Heart left ventricle (tissue), 16 donors: Measurements from ENCODE around the gene ERFL. TPM values are rescaled to one million over a fixed set of nuclear protein-coding genes. Genes with fewer than 3 reads are reported as not detected.

Experiments
- ATAC-seq, 4 donors: fragments of 200-7000 bp; cut with Tn5 transposase; one replicate each; pipeline ENCODE4 v1.9.1; 2020 to 2022; ENCODE audit warnings: moderate library complexity in 4 of 4, mild to moderate bottlenecking in 3 of 4, moderate number of reproducible peaks in 1 of 4
- DNase-seq, 5 donors: peaks; one replicate each; pipeline ENCODE4 v3.0.0-alpha.2; 2020
- H3K27ac ChIP-seq, 12 donors: fragments of 200-600 bp; sonication (generic) in 4 of 12; one replicate each; pipeline versions ENCODE4 v1.5.0 to v1.8.0; 2016 to 2022; ENCODE audit warnings: mild to moderate bottlenecking in 2 of 12
- H3K27me3 ChIP-seq, 9 donors: fragments of 200-600 bp; sonication (generic) in 2 of 9; one replicate each; pipeline versions ENCODE4 v1.5.1 to v1.8.0; 2016 to 2022; ENCODE audit warnings: mild to moderate bottlenecking in 3 of 9
- H3K36me3 ChIP-seq, 9 donors: fragments of 200-600 bp; sonication (generic) in 2 of 9; one replicate each; pipeline versions ENCODE4 v1.5.0 to v1.8.0; 2018 to 2022; ENCODE audit warnings: mild to moderate bottlenecking in 2 of 9
- H3K4me1 ChIP-seq, 12 donors: fragments of 200-600 bp; sonication (generic) in 4 of 12; one replicate each; pipeline versions ENCODE4 v1.5.0 to v1.8.0; 2016 to 2022; ENCODE audit warnings: mild to moderate bottlenecking in 3 of 12
- H3K4me3 ChIP-seq, 12 donors: fragments of 200-600 bp; sonication (generic) in 4 of 12; one replicate each; pipeline versions ENCODE4 v1.5.0 to v1.8.0; 2017 to 2022; ENCODE audit warnings: mild to moderate bottlenecking in 9 of 12, moderate library complexity in 4 of 12
- H3K9me3 ChIP-seq, 12 donors: fragments of 200-600 bp; sonication (generic) in 4 of 12; one replicate each; pipeline versions ENCODE4 v1.5.0 to v1.8.0; 2016 to 2022; ENCODE audit warnings: mild to moderate bottlenecking in 1 of 12
- POLR2A ChIP-seq, 2 donors: fragments of 450-650 bp; IDR thresholded peaks; one replicate each; pipeline ENCODE4 v1.6.1; 2017; ENCODE audit warnings: antibody characterized with exemption in 2 of 2, mild to moderate bottlenecking in 2 of 2, moderate library complexity in 2 of 2
- WGBS, 4 donors: extraction: QIAGEN DNeasy Blood & Tissue Kit in 2 of 4; methylation state at CpG; one replicate each; pipeline versions ENCODE4 v1.1.5 to v1.1.7; 2013 to 2018; 5-methylcytosine and 5-hydroxymethylcytosine counted together
- intact Hi-C, 10 donors: fragments of 100-400 bp; cut with DNase I; formaldehyde crosslinking; loops; one replicate each; pipeline versions ENCODE4 v1.11.1 to v1.14.2; 2022
- polyA plus RNA-seq, 2 donors: library from polyadenylated mRNA; stranded (reverse); fragments of 200-250 nt; gene quantifications; one replicate each; pipeline ENCODE4 v1.2.3, GENCODE V29; 2013
- total RNA-seq, 9 donors: library from RNA; depleted of rRNA in 2 of 9; stranded (reverse); fragments of >200 nt in 2 of 9; fragmentation: NEBNext Ultra II Directional in 3 of 9; extraction: Animal tissue kit (Norgen Biotek cat#: 25700) in 3 of 9; gene quantifications; one replicate each; pipeline versions ENCODE4 v1.1.0 to v1.2.4, GENCODE V29; 2016 to 2023
- TF ChIP-seq, protein P1 (sequence below), 12 donors: fragments of 200-600 bp; sonication (generic) in 4 of 12; IDR thresholded peaks; one replicate each; pipeline versions ENCODE4 v1.5.0 to v1.8.0; 2018 to 2022; ENCODE audit warnings: antibody characterized with exemption in 12 of 12, mild to moderate bottlenecking in 5 of 12
- donor health status: ischemic (EF 13 %, LVEDD 7.1; RV severe dilation, severe dysfunction).
- donor health status: healthy with polysubstance abuse.
- donor health status: DM: no; HTN: yes; CAD: no.
- donor health status: DM: no; HTN: no; CAD: no.
- donor health status: ischemic (EF 25% LVEDD 6.9; RV normal size, moderate dysfunction).
- donor health status: ischemic (EF 25% LVEDD 5.7; RV mildly dilated, moderate dysfunction).
- donor health status: healthy.
- donor health status: DM: yes; HTN: yes; CAD: no.
- donor health status: ischemic (EF 35%, LVEDD 5.7; RV mildly dilated, moderate dysfunction).
- donor health status: nonischemic (EF 11% LVEDD 7.7; RV severe dilation, severe dysfunction).
- donor health status: DM: yes; HTN: yes; CAD: no.
- donor health status: PGD.
- donor health status: ischemic (EF 29% LVEDD 5.4; RV normal size, mild dysfunction).
- donor health status: nonischemic (EF 23%, LVEDD 6.1; RV moderate dilation, normal function).

The ERFL gene
- total and polyA plus RNA-seq, 11 donors, result 0.13 TPM; not detected in 10

DNA sequence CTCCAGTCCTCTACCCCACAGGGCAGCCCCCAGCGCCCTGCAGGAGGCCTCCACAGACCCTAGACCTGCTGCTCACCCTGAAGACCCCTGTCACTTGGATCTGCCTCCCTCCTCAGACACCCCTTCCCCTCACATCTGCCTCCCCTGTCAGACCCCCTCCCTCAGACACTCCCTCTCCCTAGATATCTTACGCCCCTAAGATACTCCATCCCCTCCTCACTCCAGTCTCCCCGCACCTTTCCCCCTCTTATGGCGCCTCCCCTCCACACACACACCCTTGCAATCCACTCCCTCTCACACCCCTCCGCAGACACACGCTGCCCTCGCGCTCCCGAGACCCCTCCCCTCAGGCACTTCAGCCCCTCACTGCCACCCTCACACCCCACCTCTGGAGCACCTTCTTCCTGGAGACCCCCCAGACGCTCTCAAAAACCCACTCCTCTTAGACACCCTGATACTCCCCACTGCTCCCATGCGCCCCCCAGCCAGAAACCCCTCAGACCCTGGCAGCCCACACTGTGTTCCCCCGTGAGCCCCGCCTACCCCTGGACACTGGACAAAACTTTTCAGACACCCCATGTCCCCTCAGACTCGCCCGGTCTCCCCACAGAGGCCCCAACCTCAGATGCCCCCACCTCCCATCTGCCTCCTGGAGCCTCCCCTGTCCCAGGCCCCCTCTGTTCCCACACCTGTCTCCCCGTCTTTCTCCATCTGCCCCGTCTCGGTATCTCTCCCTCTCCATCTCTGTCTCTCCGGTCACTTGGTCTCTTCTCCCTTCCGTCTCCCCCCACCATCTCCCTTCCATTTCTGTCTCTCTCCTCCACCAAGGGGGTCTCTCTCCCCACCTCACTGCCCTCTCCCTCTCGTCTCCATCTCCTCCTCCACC is 14.5 kb downstream of the ERFL start:
- Histone ChIP-seq H3K27me3 (peaks cover 32 to 90% (median 54%) of the 10 kb centered on the region in 9 donors), H3K4me1 (peaks cover 0 to 16% (median 0%) of the 10 kb centered on the region in 12 donors), H3K9me3 (no peaks in the 10 kb centered on the region), H3K36me3 (no peaks in the 10 kb centered on the region), H3K4me3 (no peak overlapping the region), H3K27ac (no peak overlapping the region)
- DNase-seq (no peak), ATAC-seq (no peak)
- no peak for TF ChIP-seq POLR2A (IDR thresholded peaks at IDR 0.05)
- TF ChIP-seq, protein P1, sequence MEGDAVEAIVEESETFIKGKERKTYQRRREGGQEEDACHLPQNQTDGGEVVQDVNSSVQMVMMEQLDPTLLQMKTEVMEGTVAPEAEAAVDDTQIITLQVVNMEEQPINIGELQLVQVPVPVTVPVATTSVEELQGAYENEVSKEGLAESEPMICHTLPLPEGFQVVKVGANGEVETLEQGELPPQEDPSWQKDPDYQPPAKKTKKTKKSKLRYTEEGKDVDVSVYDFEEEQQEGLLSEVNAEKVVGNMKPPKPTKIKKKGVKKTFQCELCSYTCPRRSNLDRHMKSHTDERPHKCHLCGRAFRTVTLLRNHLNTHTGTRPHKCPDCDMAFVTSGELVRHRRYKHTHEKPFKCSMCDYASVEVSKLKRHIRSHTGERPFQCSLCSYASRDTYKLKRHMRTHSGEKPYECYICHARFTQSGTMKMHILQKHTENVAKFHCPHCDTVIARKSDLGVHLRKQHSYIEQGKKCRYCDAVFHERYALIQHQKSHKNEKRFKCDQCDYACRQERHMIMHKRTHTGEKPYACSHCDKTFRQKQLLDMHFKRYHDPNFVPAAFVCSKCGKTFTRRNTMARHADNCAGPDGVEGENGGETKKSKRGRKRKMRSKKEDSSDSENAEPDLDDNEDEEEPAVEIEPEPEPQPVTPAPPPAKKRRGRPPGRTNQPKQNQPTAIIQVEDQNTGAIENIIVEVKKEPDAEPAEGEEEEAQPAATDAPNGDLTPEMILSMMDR (IDR thresholded peaks at IDR 0.05), result no peak
- intact Hi-C loops, result no loop called here
- 7 to 9% (median 8%) methylated on average over 21 of the region's 21 CpGs for WGBS, 4 donors

DNA sequence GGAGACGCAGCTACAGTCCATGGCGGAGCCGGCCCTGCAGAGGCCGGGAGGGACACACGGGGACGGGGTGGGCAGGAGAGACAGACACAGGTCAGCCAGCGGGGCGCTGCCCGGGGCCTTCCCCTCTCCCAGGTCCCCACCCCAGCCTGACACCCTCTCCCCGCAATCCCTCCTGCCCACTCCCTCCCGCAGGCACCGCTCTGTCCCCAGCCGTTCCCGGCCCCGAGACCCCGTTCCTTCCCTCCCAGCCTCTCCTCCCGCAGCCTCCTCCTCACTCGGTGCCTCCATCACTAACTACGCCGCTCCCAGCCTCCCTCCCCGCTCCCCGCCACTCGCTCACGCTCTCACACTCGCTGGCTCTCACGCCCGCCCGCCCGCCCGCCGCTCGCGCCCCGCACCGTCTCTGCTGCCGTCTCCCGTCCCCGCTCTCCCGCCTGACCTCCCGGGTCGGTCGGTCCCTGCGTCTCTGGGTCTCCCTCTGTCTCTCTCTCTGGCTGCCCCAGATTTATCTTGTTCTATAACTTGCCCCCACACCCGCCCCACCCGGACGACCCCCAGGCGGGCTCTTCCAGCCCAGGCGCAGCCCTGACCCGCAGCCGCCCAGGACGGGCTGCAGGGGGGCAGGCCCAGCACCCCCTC is 15.2 kb downstream of the ERFL start:
- Histone ChIP-seq H3K9me3 (no peaks in the 10 kb centered on the region), H3K4me1 (peaks cover 0 to 16% (median 0%) of the 10 kb centered on the region in 12 donors), H3K4me3 (no peak overlapping the region), H3K27ac (no peak overlapping the region), H3K36me3 (no peaks in the 10 kb centered on the region), H3K27me3 (peaks cover 26 to 82% (median 52%) of the 10 kb centered on the region in 9 donors)
- intact Hi-C loops, result no loop called here
- ATAC-seq, result no peak
- TF ChIP-seq POLR2A (IDR thresholded peaks at IDR 0.05), result no peak
- TF ChIP-seq, protein P1 (IDR thresholded peaks at IDR 0.05), result no peak
- WGBS, 4 donors, result 2 to 3% (median 2%) methylated on average over 40 to 51 of the region's 51 CpGs
- DNase-seq, result no peak

DNA sequence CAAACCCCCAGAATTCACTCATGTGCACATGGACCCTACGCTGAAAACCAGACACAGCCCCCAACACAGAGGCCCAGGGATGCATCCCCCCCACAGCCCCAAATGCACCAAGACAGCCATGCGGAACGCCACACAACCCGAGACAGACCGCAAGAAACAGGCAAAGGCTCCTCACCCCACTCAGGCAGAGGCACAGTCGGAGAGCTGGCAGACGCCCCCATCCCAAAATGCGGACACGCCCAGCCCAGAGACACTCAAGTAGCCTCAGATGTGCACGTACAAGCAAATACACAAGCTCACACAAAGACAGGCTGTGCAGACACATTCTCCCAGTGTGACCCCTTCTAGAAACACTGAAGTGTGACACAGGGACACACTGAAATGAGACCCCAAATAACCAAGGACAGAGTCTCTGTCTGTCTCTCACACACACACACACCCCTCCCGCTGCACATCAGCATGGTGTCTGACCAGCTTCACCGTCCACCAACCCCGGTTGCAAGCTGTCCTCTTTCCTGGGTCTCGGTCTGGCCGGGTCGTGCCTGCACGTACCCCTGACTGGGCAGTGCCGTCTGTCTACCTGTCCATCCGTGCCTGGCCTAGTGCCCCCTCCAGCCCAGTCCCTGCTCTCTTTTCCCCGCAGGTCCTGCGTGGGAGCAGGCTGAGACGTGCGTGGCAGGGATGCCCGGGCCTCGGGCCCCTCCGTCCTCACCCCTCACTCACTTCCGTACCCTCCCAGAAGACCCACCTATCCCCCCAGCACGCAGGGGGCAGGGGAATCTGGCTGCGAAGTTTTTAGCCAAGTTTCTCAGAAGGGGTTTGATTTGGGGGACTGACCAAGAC is 16.1 kb downstream of the ERFL start:
- peaks cover 18 to 73% (median 44%) of the 10 kb centered on the region in 9 donors for H3K27me3 ChIP-seq
- intact Hi-C loops, result no loop called here

More for the DNA sequence above, 16.1 kb downstream of the ERFL start:
- Histone ChIP-seq H3K27ac (no peak overlapping the region), H3K36me3 (peaks cover 0 to 6% (median 1%) of the 10 kb centered on the region in 9 donors), H3K9me3 (no peaks in the 10 kb centered on the region), H3K4me1 (peaks cover 0 to 16% (median 0%) of the 10 kb centered on the region in 12 donors), H3K4me3 (no peak overlapping the region)
- TF ChIP-seq, protein P1 (IDR thresholded peaks at IDR 0.05), result no peak
- no peak for TF ChIP-seq POLR2A (IDR thresholded peaks at IDR 0.05)
- ATAC-seq (no peak), DNase-seq (no peak)
- 7 to 13% (median 8%) methylated on average over 23 to 29 of the region's 29 CpGs for WGBS, 4 donors
